IPS-20b (cell line): ENCODE data around the gene NAA60.

Experiments
- H3K27ac ChIP-seq: one replicate; pipeline ENCODE4 v1.5.1; 2013; ENCODE audit warnings: low read length
- H3K27me3 ChIP-seq: 2 replicates; pipeline ENCODE4 v1.6.1; 2013; ENCODE audit warnings: mild to moderate bottlenecking, low read length, inconsistent platforms; ENCODE audit not compliant: insufficient read depth
- H3K36me3 ChIP-seq: 2 replicates; pipeline ENCODE4 v1.6.1; 2013; ENCODE audit warnings: low read depth, mild to moderate bottlenecking, inconsistent platforms, low read length, moderate library complexity; ENCODE audit not compliant: insufficient read depth
- H3K4me1 ChIP-seq: 2 replicates; pipeline ENCODE4 v1.6.1; 2013; ENCODE audit warnings: mild to moderate bottlenecking, control low read depth, inconsistent platforms, low read length, moderate library complexity; ENCODE audit not compliant: insufficient read depth
- H3K4me3 ChIP-seq: 2 replicates; pipeline ENCODE4 v1.5.1; 2013; ENCODE audit warnings: mild to moderate bottlenecking, low read length, inconsistent platforms
- H3K9ac ChIP-seq: 2 replicates; pipeline ENCODE4 v1.6.1; 2013; ENCODE audit warnings: low read depth, mild to moderate bottlenecking, inconsistent platforms, low read length, moderate library complexity
- H3K9me3 ChIP-seq: 2 replicates; pipeline ENCODE4 v1.6.1; 2013; ENCODE audit warnings: mild to moderate bottlenecking, low read depth, low read length, inconsistent platforms; ENCODE audit not compliant: insufficient read depth

Gene NAA60

DNA sequence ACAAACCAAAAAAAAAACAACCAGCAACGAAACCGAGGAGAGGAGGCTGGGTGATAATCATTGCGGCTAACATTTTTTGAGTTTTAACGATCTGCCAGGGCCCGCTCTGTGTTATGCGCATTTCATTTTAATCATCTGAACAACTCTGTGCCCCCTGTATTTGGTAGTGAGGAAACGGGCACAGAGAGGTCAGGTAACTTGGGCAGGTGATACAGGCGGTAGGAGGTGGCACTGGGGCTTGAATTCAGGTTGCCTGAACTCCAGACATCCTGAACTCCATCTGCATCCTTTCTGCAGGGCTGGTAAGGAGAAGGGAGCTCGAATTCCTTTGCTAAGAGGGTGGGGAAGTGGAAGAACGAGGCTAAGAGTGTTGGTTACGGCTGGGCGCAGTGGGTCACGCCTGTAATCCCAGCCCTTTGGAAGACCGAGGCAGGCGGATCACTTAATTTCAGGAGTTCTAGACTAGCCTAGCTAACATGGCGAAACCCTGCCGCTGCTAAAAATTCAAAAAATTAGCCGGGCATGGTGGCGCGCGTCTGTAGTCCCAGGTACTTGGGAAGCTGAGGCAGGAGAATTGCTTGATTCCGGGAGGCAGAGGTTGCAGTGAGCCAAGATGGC, 58.4 kb downstream of the NAA60 start:
- Histone ChIP-seq H3K27ac (no peak overlapping the region), H3K9ac (peak overlapping the region; percentile 83; the same call in 1 of the 2 replicates), H3K27me3 (no peaks in the 10 kb centered on the region), H3K9me3 (no peaks in the 10 kb centered on the region), H3K4me1 (no peaks in the 10 kb centered on the region), H3K36me3 (no peaks in the 10 kb centered on the region), H3K4me3 (peak overlapping the region; percentile 92)

GRCh38 chr16:3503523-3503922, 60.0 kb downstream of the NAA60 start:
- Histone ChIP-seq H3K4me3 (no peak overlapping the region), H3K27me3 (no peaks in the 10 kb centered on the region), H3K4me1 (no peaks in the 10 kb centered on the region), H3K27ac (no peak overlapping the region), H3K36me3 (peaks cover 10% of the 10 kb centered on the region), H3K9me3 (no peaks in the 10 kb centered on the region), H3K9ac (no peak overlapping the region)

GRCh38 chr16:3508736-3509135, 65.3 kb downstream of the NAA60 start:
- H3K27me3 ChIP-seq = no peaks in the 10 kb centered on the region
- H3K9me3 ChIP-seq = no peaks in the 10 kb centered on the region
- peaks cover 39% of the 10 kb centered on the region for H3K36me3 ChIP-seq
- no peak overlapping the region for H3K4me3 ChIP-seq
- no peak overlapping the region for H3K27ac ChIP-seq
- H3K4me1 ChIP-seq = no peaks in the 10 kb centered on the region
- H3K9ac ChIP-seq = no peak overlapping the region

DNA sequence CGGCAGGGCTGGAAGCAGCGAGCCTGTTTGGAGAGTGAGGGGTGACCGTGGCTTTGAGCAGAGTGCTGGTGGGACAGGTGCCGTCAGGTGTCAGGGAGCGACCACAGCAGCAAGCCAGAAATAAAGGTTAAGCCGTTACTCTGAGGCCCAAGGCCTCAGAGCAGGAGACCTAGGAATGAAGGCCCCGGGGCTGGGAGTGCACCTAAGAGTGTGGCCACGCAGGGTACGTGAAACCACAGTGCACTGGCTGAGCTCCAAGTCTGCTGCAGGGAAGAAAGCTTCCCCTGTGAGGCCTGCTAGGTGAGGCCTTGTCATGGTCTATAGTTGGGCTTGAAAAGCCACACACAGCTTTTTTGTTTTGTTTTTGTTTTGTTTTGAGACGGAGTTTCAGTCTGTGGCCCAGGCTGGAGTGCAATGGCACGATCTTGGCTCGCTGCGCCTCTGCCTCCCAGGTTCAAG, 66.0 kb downstream of the NAA60 start:
- Histone ChIP-seq H3K9ac (no peak overlapping the region), H3K4me3 (no peak overlapping the region), H3K27me3 (no peaks in the 10 kb centered on the region), H3K36me3 (peaks cover 46% of the 10 kb centered on the region), H3K27ac (no peak overlapping the region), H3K4me1 (no peaks in the 10 kb centered on the region), H3K9me3 (no peaks in the 10 kb centered on the region)

- H3K4me3 ChIP-seq = no peak overlapping the region
- H3K4me1 ChIP-seq = no peaks in the 10 kb centered on the region
- H3K27me3 ChIP-seq = no peaks in the 10 kb centered on the region
- no peak overlapping the region for H3K9ac ChIP-seq
- H3K9me3 ChIP-seq = no peaks in the 10 kb centered on the region
- H3K36me3 ChIP-seq = peaks cover 51% of the 10 kb centered on the region
- H3K27ac ChIP-seq = no peak overlapping the region
Measured at GRCh38 chr16:3510416-3510815, 66.9 kb downstream of the NAA60 start.

DNA sequence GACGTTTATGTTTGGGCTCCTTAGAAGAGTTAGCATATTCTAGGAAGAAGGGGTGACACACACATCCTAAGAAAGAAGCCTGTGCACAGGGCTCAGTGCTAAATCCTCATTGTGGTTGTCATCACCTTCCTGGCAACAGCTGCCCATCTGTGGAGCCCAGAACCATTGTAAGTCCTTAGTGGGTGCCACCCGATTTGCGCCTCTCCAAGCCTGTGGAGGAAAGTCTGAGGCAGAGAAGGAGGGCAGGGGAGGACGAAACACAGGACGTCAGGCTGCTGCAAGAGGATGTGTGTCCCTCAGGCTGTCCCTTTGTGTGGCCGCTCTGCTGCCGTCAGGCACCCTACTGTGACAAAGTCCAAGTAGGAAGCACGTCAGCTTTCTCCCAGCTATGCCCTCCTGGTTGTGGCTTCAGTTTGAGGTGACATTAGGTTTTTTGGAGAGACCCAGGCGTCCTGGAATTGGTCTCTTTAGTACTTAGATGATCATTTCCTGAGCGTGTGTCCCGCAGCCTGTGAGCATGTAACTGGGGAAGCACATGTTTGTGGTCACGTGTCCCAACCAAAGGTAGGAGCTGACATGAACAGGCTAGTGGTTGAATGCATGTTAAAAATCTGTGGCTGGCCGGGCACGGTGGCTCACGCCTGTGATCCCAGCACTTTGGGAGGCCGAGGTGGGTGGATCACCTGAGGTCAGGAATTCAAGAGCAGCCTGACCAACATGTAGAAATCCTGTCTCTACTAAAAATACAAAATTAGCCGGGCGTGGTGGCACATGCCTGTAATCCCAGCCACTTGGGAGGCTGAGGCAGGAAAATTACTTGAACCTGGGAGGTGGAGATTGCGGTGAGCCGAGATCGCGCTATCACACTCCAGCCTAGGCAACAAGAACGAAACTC, 68.1 kb downstream of the NAA60 start:
- no peak overlapping the region for H3K27ac ChIP-seq
- H3K4me1 ChIP-seq = no peaks in the 10 kb centered on the region
- peaks cover 61% of the 10 kb centered on the region for H3K36me3 ChIP-seq
- no peaks in the 10 kb centered on the region for H3K27me3 ChIP-seq
- no peak overlapping the region for H3K4me3 ChIP-seq
- H3K9ac ChIP-seq = no peak overlapping the region
- no peaks in the 10 kb centered on the region for H3K9me3 ChIP-seq

GRCh38 chr16:3513892-3514583, 70.6 kb downstream of the NAA60 start:
- Histone ChIP-seq H3K9me3 (no peaks in the 10 kb centered on the region), H3K27ac (no peak overlapping the region)

DNA sequence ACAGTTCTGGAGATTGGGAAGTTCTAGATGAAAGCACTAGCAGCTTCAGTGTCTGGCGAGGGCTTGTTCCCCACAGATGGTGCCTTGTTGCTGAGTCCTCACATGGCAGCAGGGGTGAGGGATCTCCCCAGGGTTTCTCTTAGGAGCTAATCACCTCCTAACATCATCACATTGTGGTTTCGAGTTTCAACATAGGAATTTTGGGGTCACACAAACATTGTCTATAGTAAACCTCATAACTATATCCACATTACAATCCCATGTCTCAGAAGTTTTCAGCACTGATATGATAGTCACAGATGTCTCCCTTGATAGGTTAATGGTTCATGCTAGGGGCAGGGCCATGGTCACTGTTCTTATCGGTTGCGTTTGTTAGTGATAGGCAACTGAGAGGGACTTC, 71.1 kb downstream of the NAA60 start:
- Histone ChIP-seq H3K4me3 (no peak overlapping the region), H3K9ac (no peak overlapping the region), H3K27me3 (no peaks in the 10 kb centered on the region), H3K27ac (no peak overlapping the region), H3K4me1 (no peaks in the 10 kb centered on the region), H3K9me3 (no peaks in the 10 kb centered on the region), H3K36me3 (peaks cover 59% of the 10 kb centered on the region)

More at GRCh38 chr16:3513892-3514583, 70.6 kb downstream of the NAA60 start:
- Histone ChIP-seq H3K4me1 (no peaks in the 10 kb centered on the region), H3K27me3 (no peaks in the 10 kb centered on the region), H3K4me3 (no peak overlapping the region), H3K9ac (no peak overlapping the region), H3K36me3 (peaks cover 53% of the 10 kb centered on the region)

DNA sequence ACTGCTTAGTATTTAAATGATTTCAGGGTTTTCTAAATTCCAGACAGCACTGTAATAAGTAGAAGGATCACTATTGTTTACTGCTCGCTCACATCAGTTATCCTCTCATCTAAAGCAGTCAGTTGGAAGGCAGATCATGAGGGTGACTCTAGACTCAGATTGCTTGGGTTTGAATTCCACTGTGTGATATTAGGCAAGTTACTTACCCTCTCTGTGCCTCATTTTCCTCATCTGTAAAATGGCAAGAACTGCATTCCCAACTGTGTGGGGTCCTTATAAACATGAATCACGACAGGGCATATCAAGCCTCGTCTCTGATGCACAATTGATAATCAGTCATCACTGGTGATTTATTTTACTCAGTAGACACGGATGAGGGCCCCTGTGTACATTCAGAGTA, 72.4 kb downstream of the NAA60 start:
- no peak overlapping the region for H3K4me3 ChIP-seq
- no peak overlapping the region for H3K9ac ChIP-seq
- no peaks in the 10 kb centered on the region for H3K27me3 ChIP-seq
- H3K36me3 ChIP-seq = peaks cover 65% of the 10 kb centered on the region
- no peak overlapping the region for H3K27ac ChIP-seq
- no peaks in the 10 kb centered on the region for H3K4me1 ChIP-seq
- no peaks in the 10 kb centered on the region for H3K9me3 ChIP-seq

- H3K27ac ChIP-seq = no peak overlapping the region
- no peaks in the 10 kb centered on the region for H3K4me1 ChIP-seq
- H3K27me3 ChIP-seq = no peaks in the 10 kb centered on the region
- no peak overlapping the region for H3K9ac ChIP-seq
- H3K4me3 ChIP-seq = no peak overlapping the region
- peaks cover 58% of the 10 kb centered on the region for H3K36me3 ChIP-seq
- H3K9me3 ChIP-seq = no peaks in the 10 kb centered on the region
Measured at GRCh38 chr16:3518292-3518985, 75.0 kb downstream of the NAA60 start.

GRCh38 chr16:3518986-3519348, 75.5 kb downstream of the NAA60 start:
- Histone ChIP-seq H3K4me1 (no peaks in the 10 kb centered on the region), H3K9ac (no peak overlapping the region), H3K4me3 (no peak overlapping the region), H3K9me3 (no peaks in the 10 kb centered on the region), H3K36me3 (peaks cover 58% of the 10 kb centered on the region), H3K27me3 (no peaks in the 10 kb centered on the region), H3K27ac (no peak overlapping the region)
